ENCODE results near the gene PRL. TPM values are rescaled to one million over a fixed set of nuclear protein-coding genes. Genes with fewer than 3 reads are reported as not detected.

Gene PRL
- total and polyA plus RNA-seq, 2 of the 13 experiments (the other 11 are each of a cell fraction or from before 2014, with no cell fraction given) = not detected

GRCh38 chr6:22313796-22314195, 17.0 kb upstream of the PRL start:
- WGBS (ENCODE audit: low lambda C conversion rate) = 0% methylated on average over 1 of the region's 2 CpGs
- intact Hi-C loops (cut with micrococcal nuclease; ENCODE audit: unreplicated experiment) = no loop called here
- BruUV-seq (replicated peaks) = no TSS peak
- no peak for ATAC-seq
- H3K79me2 ChIP-seq (ENCODE audit: insufficient read depth, low read length) = no peaks in the 10 kb centered on the region
- H4K20me1 ChIP-seq (ENCODE audit: insufficient read depth, low read length) = no peaks in the 10 kb centered on the region
- in situ Hi-C loops (cut with HindIII; ENCODE audit: extremely low pct_ligation_motif_present, low pct_unique_long_range_greater_than_20kb) = no loop called here
- H3K9me3 ChIP-seq (ENCODE audit: low read length) = peaks cover 87% of the 10 kb centered on the region
- no peak overlapping the region for H3K4me3 ChIP-seq (replicated peaks in 1 of 3; ENCODE audit: insufficient read depth in 1 of 3, low read depth in 2 of 3, low read length in 3 of 3)
- no peaks in the 10 kb centered on the region for H3K27me3 ChIP-seq (ENCODE audit: control insufficient read depth in 1 of 2, insufficient read depth in 2 of 2, low read length in 2 of 2)
- ChIA-PET POLR2A (no interaction called here), CTCF (ENCODE audit: low intra/inter-chr PET ratio, low total read pairs) (no interaction called here)
- no peaks in the 10 kb centered on the region for H3K36me3 ChIP-seq (replicated peaks in 1 of 2; ENCODE audit: control insufficient read depth in 1 of 2, insufficient read depth in 2 of 2, low read length in 2 of 2)
- no peak overlapping the region for H3K4me2 ChIP-seq (ENCODE audit: low read depth, low read length)
- no peak overlapping the region for H3K9ac ChIP-seq (ENCODE audit: insufficient read depth, low read depth, low read length)
- no peak for DNase-seq (ENCODE audit: low spot score)
- FAIRE-seq = no peak
- no peak overlapping the region for H3K27ac ChIP-seq (ENCODE audit: extremely low read length, insufficient read depth, low read length)
- H2AFZ ChIP-seq (ENCODE audit: low read length) = no peak overlapping the region
- no peak for TF ChIP-seq NR3C1 (CRISPR knock-in tag; IDR thresholded peaks at IDR 0.05)
- TF ChIP-seq FIP1L1 (IDR thresholded peaks at IDR 0.05; ENCODE audit: borderline replicate concordance, insufficient read depth, low read depth, low read length) = no peak
- TF ChIP-seq TSC22D2 (CRISPR knock-in tag; IDR thresholded peaks at IDR 0.05; ENCODE audit: borderline replicate concordance) = no peak
- no peak for TF ChIP-seq ETV6 (CRISPR knock-in tag; conservative IDR thresholded peaks at IDR 0.05)
- no peak for TF ChIP-seq ZNF354B (CRISPR knock-in tag; IDR thresholded peaks at IDR 0.05)
- no peak for TF ChIP-seq PLSCR1 (CRISPR knock-in tag; IDR thresholded peaks at IDR 0.05; ENCODE audit: borderline replicate concordance)
- TF ChIP-seq SRF (IDR thresholded peaks at IDR 0.05; ENCODE audit: low read depth, low read length) = no peak
- no peak for TF ChIP-seq ATM (IDR thresholded peaks at IDR 0.05; ENCODE audit: borderline replicate concordance)
- no peak for TF ChIP-seq NR0B2 (CRISPR knock-in tag; IDR thresholded peaks at IDR 0.05)
- no peak for TF ChIP-seq PATZ1 (CRISPR knock-in tag; IDR thresholded peaks at IDR 0.05)
- TF ChIP-seq PRDM4 (CRISPR knock-in tag; IDR thresholded peaks at IDR 0.05; ENCODE audit: borderline replicate concordance) = no peak
- TF ChIP-seq KLF6 (CRISPR knock-in tag; IDR thresholded peaks at IDR 0.05) = no peak
- no peak for TF ChIP-seq MBD4 (IDR thresholded peaks at IDR 0.05; ENCODE audit: borderline replicate concordance, low read length)
- H3K4me1 ChIP-seq (ENCODE audit: insufficient read depth, low read length) = no peaks in the 10 kb centered on the region

Measured in HepG2 (cell line).